ENCODE results near the gene MARF1.

DNA sequence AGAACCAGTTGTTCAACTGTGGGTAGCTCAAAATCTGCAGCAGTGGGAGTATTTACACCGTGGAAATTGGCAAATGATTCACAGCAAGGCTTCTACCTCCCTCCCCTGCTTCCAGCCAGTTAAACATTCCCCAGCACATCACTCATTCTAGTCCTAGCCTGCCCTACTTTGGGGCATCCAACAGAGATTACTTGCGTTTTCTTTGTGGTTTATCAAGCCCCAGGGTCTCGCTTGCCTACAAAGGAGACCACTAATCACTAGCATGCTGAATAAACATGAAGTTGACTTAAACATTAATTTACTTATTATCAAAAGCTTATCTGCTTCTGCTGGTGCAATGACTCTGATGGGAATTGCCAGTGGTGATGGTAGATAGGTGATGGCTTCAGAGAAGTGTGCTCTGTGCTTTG, 94.5 kb downstream of the MARF1 start:
- no peak for TF ChIP-seq CTCF (IDR thresholded peaks at IDR 0.05; ENCODE audit: borderline replicate concordance, extremely low read depth, low read length, poor library complexity, severe bottlenecking)
- no peak for TF ChIP-seq EZH2 (IDR thresholded peaks at IDR 0.05; ENCODE audit: borderline replicate concordance, low read depth, low read length, severe bottlenecking)
